Measurements from ENCODE around the gene GHRHR. TPM values are rescaled to one million over a fixed set of nuclear protein-coding genes. Genes with fewer than 3 reads are reported as not detected.

GHRHR gene
- polyA plus RNA-seq, 3 donors: not detected

DNA sequence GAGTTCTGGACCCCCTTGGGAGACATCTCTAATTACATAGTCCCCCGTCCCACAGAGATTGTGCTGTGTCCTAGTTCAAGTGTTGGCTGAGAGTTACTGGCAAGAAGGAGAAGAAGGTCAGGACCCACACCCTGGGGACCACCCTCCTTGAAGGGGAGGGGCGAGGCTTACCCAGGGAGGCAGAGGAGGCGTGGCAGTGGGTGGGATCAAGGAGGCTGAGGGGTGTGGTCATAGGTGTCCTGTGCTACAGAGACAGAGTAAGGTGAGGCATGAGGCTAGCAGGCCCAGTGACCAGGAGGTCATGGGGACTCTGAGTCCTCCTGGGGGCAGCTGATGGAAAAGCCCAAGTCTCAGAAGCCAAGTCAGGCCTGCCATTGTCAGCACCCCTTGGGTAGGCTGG, 59.0 kb downstream of the GHRHR start:
- WGBS (ENCODE audit: insufficient coverage): 71% methylated on average over 1 of the region's 3 CpGs
- intact Hi-C loops (cut with micrococcal nuclease): no loop called here
- no peak overlapping the region for H3K9ac ChIP-seq (ENCODE audit: insufficient read depth, low read length, poor library complexity, severe bottlenecking)
- H3K4me3 Mint-ChIP-seq: no peak overlapping the region
- peaks cover 5% of the 10 kb centered on the region for H3K4me1 Mint-ChIP-seq
- no peaks in the 10 kb centered on the region for H4K20me1 ChIP-seq (ENCODE audit: insufficient read depth, low read length)
- peaks cover 3 to 13% (median 8%) of the 10 kb centered on the region in 3 donors for H3K27me3 Mint-ChIP-seq (ENCODE audit: low read depth in 3 of 3)
- H3K4me3 ChIP-seq (replicated peaks in 1 of 3; ENCODE audit: low read depth in 2 of 3, low read length in 3 of 3): no peak overlapping the region
- no peak overlapping the region for H2AFZ ChIP-seq (ENCODE audit: insufficient read depth, low read depth, low read length, poor library complexity, severe bottlenecking)
- DNase-seq: no peak
- H3K79me2 ChIP-seq (ENCODE audit: insufficient read depth, low read length): no peaks in the 10 kb centered on the region
- H3K4me2 ChIP-seq (replicated peaks; ENCODE audit: extremely low read depth, low read length, poor library complexity, severe bottlenecking): no peak overlapping the region
- no peaks in the 10 kb centered on the region for H3K36me3 Mint-ChIP-seq
- TF ChIP-seq, protein P1, sequence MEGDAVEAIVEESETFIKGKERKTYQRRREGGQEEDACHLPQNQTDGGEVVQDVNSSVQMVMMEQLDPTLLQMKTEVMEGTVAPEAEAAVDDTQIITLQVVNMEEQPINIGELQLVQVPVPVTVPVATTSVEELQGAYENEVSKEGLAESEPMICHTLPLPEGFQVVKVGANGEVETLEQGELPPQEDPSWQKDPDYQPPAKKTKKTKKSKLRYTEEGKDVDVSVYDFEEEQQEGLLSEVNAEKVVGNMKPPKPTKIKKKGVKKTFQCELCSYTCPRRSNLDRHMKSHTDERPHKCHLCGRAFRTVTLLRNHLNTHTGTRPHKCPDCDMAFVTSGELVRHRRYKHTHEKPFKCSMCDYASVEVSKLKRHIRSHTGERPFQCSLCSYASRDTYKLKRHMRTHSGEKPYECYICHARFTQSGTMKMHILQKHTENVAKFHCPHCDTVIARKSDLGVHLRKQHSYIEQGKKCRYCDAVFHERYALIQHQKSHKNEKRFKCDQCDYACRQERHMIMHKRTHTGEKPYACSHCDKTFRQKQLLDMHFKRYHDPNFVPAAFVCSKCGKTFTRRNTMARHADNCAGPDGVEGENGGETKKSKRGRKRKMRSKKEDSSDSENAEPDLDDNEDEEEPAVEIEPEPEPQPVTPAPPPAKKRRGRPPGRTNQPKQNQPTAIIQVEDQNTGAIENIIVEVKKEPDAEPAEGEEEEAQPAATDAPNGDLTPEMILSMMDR (IDR thresholded peaks at IDR 0.05): no peak
- H3K9me3 ChIP-seq (replicated peaks in 1 of 2; ENCODE audit: control insufficient read depth in 1 of 2, insufficient read depth in 1 of 2, low read length in 2 of 2): no peaks in the 10 kb centered on the region
- H3K27ac Mint-ChIP-seq: no peak overlapping the region
- peaks cover 0 to 5% (median 4%) of the 10 kb centered on the region in 7 donors for H3K9me3 Mint-ChIP-seq
- H3K27ac ChIP-seq (ENCODE audit: low read depth in 1 of 2, low read length in 2 of 2): no peak overlapping the region
- no peaks in the 10 kb centered on the region for H3K4me1 ChIP-seq (ENCODE audit: control insufficient read depth in 1 of 2, insufficient read depth in 2 of 2, low read length in 2 of 2)
- no peaks in the 10 kb centered on the region for H3K36me3 ChIP-seq (replicated peaks in 1 of 2; ENCODE audit: control insufficient read depth in 1 of 2, insufficient read depth in 2 of 2, low read length in 2 of 2)
- H3K27me3 ChIP-seq (ENCODE audit: control insufficient read depth in 2 of 2, insufficient read depth in 2 of 2, low read length in 2 of 2): no peaks in the 10 kb centered on the region

DNA sequence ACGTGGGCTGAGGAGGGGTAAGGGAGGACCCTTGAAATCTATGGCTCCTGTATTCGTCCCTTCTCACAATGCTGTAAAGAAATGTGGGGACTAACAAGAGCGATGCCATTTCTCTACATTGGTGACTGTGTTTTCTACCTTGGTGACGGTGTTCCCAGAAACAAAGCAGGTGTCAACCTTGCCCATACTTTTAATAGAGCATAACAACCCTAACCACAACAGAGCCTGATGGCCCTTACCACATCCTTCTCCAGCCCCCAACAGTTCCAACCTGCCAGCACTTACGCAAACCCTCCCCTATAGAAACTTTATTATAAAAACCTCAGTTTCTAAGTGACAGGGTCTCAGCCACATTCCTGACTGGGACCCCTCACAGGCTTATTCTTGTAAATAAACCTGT, 60.1 kb downstream of the GHRHR start:
- no peak overlapping the region for H3K4me3 Mint-ChIP-seq
- Histone ChIP-seq H3K27ac (ENCODE audit: low read depth in 1 of 2, low read length in 2 of 2) (no peak overlapping the region), H3K27me3 (ENCODE audit: control insufficient read depth in 2 of 2, insufficient read depth in 2 of 2, low read length in 2 of 2) (no peaks in the 10 kb centered on the region), H3K4me3 (replicated peaks in 1 of 3; ENCODE audit: low read depth in 2 of 3, low read length in 3 of 3) (no peak overlapping the region), H2AFZ (ENCODE audit: insufficient read depth, low read depth, low read length, poor library complexity, severe bottlenecking) (no peak overlapping the region), H4K20me1 (ENCODE audit: insufficient read depth, low read length) (no peaks in the 10 kb centered on the region), H3K4me1 (ENCODE audit: control insufficient read depth in 1 of 2, insufficient read depth in 2 of 2, low read length in 2 of 2) (no peaks in the 10 kb centered on the region), H3K9ac (ENCODE audit: insufficient read depth, low read length, poor library complexity, severe bottlenecking) (no peak overlapping the region), H3K9me3 (replicated peaks in 1 of 2; ENCODE audit: control insufficient read depth in 1 of 2, insufficient read depth in 1 of 2, low read length in 2 of 2) (no peaks in the 10 kb centered on the region), H3K79me2 (ENCODE audit: insufficient read depth, low read length) (no peaks in the 10 kb centered on the region), H3K36me3 (replicated peaks in 1 of 2; ENCODE audit: control insufficient read depth in 1 of 2, insufficient read depth in 2 of 2, low read length in 2 of 2) (no peaks in the 10 kb centered on the region), H3K4me2 (replicated peaks; ENCODE audit: extremely low read depth, low read length, poor library complexity, severe bottlenecking) (no peak overlapping the region)
- H3K27ac Mint-ChIP-seq: no peak overlapping the region
- TF ChIP-seq, protein P1 (IDR thresholded peaks at IDR 0.05): no peak
- peaks cover 0 to 6% (median 4%) of the 10 kb centered on the region in 7 donors for H3K9me3 Mint-ChIP-seq
- WGBS (ENCODE audit: insufficient coverage): 69% methylated on average over 3 of the region's 5 CpGs
- peaks cover 3 to 13% (median 8%) of the 10 kb centered on the region in 3 donors for H3K27me3 Mint-ChIP-seq (ENCODE audit: low read depth in 3 of 3)
- H3K4me1 Mint-ChIP-seq: peaks cover 5% of the 10 kb centered on the region
- DNase-seq: no peak
- no peaks in the 10 kb centered on the region for H3K36me3 Mint-ChIP-seq
- intact Hi-C loops (cut with micrococcal nuclease): no loop called here

Data from CD14-positive monocyte (primary cell).